ENCODE results near the gene TAF11L7.
"Not testable (repeated sequence)": the region's sequence is repeated elsewhere in the genome, so short reads cannot be mapped to it uniquely, and the experiment has no call there.

GRCh38 chr5:17597728-17598127, 12.2 kb upstream of the TAF11L7 start, which contains the start of gene TAF11L10:
- TF ChIP-seq HMGXB4 (CRISPR knock-in tag; IDR thresholded peaks at IDR 0.05; ENCODE audit: borderline replicate concordance in 1 of 2, low read depth in 1 of 2); TCF12 (IDR thresholded peaks at IDR 0.05); TCF12 (CRISPR knock-in tag; IDR thresholded peaks at IDR 0.05); ZKSCAN1 (IDR thresholded peaks at IDR 0.05; ENCODE audit: low read length): not testable (repeated sequence)
- TF ChIP-seq, protein P1, sequence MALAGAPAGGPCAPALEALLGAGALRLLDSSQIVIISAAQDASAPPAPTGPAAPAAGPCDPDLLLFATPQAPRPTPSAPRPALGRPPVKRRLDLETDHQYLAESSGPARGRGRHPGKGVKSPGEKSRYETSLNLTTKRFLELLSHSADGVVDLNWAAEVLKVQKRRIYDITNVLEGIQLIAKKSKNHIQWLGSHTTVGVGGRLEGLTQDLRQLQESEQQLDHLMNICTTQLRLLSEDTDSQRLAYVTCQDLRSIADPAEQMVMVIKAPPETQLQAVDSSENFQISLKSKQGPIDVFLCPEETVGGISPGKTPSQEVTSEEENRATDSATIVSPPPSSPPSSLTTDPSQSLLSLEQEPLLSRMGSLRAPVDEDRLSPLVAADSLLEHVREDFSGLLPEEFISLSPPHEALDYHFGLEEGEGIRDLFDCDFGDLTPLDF (CRISPR knock-in tag; IDR thresholded peaks at IDR 0.05): not testable (repeated sequence)

Data from HepG2 (cell line).